SK-N-SH treated with all-trans-retinoic acid at 6 μM for 48 hours (cell line): ENCODE data around the gene CFAP299.

Experiments used
- TOX ChIP-seq: fragments of 250-450 bp; sonication (Bioruptor Pico); IDR thresholded peaks from 2 replicates; pipeline ENCODE4 v1.8.0; 2021; ENCODE audit warnings: mild to moderate bottlenecking, moderate library complexity, borderline replicate concordance
- ZFP3 ChIP-seq: fragments of 250-450 bp; sonication (Bioruptor Pico); IDR thresholded peaks from 2 replicates; pipeline ENCODE4 v1.5.0; 2020; ENCODE audit warnings: mild to moderate bottlenecking, moderate library complexity
- ZFP30 ChIP-seq: fragments of 450-650 bp; formaldehyde crosslinking; IDR thresholded peaks from 2 replicates; pipeline ENCODE4 v1.5.0; 2022; ENCODE audit warnings: mild to moderate bottlenecking, moderate library complexity
- TF ChIP-seq, protein P1 (sequence below): fragments of 250-450 bp; sonication (Bioruptor Pico); IDR thresholded peaks from 2 replicates; pipeline ENCODE4 v1.8.0; 2021; ENCODE audit warnings: low read depth, mild to moderate bottlenecking, moderate library complexity, borderline replicate concordance
- TF ChIP-seq, protein P2 (sequence below): fragments of 250-450 bp; sonication (Bioruptor Pico); IDR thresholded peaks from 2 replicates; pipeline ENCODE4 v1.5.1; 2020; ENCODE audit warnings: low read depth, mild to moderate bottlenecking, moderate library complexity

- no peak for TF ChIP-seq ZFP3 (CRISPR knock-in tag)
- no peak for TF ChIP-seq ZFP30 (CRISPR knock-in tag)
- TF ChIP-seq, protein P1, sequence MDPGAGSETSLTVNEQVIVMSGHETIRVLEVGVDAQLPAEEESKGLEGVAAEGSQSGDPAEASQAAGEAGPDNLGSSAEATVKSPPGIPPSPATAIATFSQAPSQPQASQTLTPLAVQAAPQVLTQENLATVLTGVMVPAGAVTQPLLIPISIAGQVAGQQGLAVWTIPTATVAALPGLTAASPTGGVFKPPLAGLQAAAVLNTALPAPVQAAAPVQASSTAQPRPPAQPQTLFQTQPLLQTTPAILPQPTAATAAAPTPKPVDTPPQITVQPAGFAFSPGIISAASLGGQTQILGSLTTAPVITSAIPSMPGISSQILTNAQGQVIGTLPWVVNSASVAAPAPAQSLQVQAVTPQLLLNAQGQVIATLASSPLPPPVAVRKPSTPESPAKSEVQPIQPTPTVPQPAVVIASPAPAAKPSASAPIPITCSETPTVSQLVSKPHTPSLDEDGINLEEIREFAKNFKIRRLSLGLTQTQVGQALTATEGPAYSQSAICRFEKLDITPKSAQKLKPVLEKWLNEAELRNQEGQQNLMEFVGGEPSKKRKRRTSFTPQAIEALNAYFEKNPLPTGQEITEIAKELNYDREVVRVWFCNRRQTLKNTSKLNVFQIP (CRISPR knock-in tag) = no peak
- TF ChIP-seq, protein P2, sequence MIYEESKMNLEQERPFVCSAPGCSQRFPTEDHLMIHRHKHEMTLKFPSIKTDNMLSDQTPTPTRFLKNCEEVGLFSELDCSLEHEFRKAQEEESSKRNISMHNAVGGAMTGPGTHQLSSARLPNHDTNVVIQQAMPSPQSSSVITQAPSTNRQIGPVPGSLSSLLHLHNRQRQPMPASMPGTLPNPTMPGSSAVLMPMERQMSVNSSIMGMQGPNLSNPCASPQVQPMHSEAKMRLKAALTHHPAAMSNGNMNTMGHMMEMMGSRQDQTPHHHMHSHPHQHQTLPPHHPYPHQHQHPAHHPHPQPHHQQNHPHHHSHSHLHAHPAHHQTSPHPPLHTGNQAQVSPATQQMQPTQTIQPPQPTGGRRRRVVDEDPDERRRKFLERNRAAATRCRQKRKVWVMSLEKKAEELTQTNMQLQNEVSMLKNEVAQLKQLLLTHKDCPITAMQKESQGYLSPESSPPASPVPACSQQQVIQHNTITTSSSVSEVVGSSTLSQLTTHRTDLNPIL (CRISPR knock-in tag) = no peak
- TF ChIP-seq TOX (CRISPR knock-in tag) = no peak
Measured at GRCh38 chr4:80566203-80566872, 230.8 kb downstream of the CFAP299 start.
